Muscle layer of duodenum (tissue), 2 donors: Measurements from ENCODE around the gene PAX6.

Experiments used
- H3K27ac ChIP-seq: one replicate; pipeline ENCODE4 v1.7.0; 2013; ENCODE audit warnings: mild to moderate bottlenecking, low read length
- H3K27me3 ChIP-seq: one replicate; pipeline ENCODE4 v1.7.0; 2013; ENCODE audit warnings: low read depth, mild to moderate bottlenecking, control low read depth, low read length
- H3K36me3 ChIP-seq, 2 donors: one replicate each; pipeline ENCODE4 v1.7.0; 2013; ENCODE audit warnings: low read length in 2 of 2, control low read depth in 1 of 2, mild to moderate bottlenecking in 1 of 2; ENCODE audit not compliant: insufficient read depth in 2 of 2, control insufficient read depth in 1 of 2
- H3K4me1 ChIP-seq, 2 donors: one replicate each; pipeline ENCODE4 v1.7.0; 2013; ENCODE audit warnings: low read length in 2 of 2, mild to moderate bottlenecking in 2 of 2, control low read depth in 1 of 2, moderate library complexity in 1 of 2; ENCODE audit not compliant: insufficient read depth in 2 of 2, control insufficient read depth in 1 of 2
- H3K4me3 ChIP-seq, 2 donors: one replicate each; pipeline ENCODE4 v1.7.0; 2013; ENCODE audit warnings: low read length in 2 of 2, low read depth in 1 of 2, mild to moderate bottlenecking in 1 of 2
- H3K9me3 ChIP-seq, 2 donors: one replicate each; pipeline ENCODE4 v1.7.0; 2013; ENCODE audit warnings: low read length in 2 of 2, control low read depth in 1 of 2, mild to moderate bottlenecking in 1 of 2; ENCODE audit not compliant: control insufficient read depth in 1 of 2
- donor health status: healthy.

PAX6 gene

GRCh38 chr11:31821235-31821764 is 10.2 kb upstream of the PAX6 start:
- Histone ChIP-seq H3K9me3 (peaks cover 0 to 3% of the 10 kb centered on the region in 2 donors), H3K27me3 (peaks cover 99% of the 10 kb centered on the region), H3K27ac (no peak overlapping the region), H3K4me3 (no peak overlapping the region), H3K4me1 (peaks cover 3 to 40% of the 10 kb centered on the region in 2 donors), H3K36me3 (no peaks in the 10 kb centered on the region)

GRCh38 chr11:31820438-31820818 is 9.3 kb upstream of the PAX6 start:
- Histone ChIP-seq H3K9me3 (peaks cover 0 to 2% of the 10 kb centered on the region in 2 donors), H3K27ac (no peak overlapping the region), H3K27me3 (peaks cover 99% of the 10 kb centered on the region), H3K4me1 (peaks cover 3 to 42% of the 10 kb centered on the region in 2 donors), H3K36me3 (no peaks in the 10 kb centered on the region), H3K4me3 (no peak overlapping the region)

- Histone ChIP-seq H3K4me1 (peaks cover 3 to 42% of the 10 kb centered on the region in 2 donors), H3K27me3 (peaks cover 99% of the 10 kb centered on the region), H3K36me3 (no peaks in the 10 kb centered on the region), H3K27ac (no peak overlapping the region), H3K4me3 (no peak overlapping the region), H3K9me3 (no peaks in the 10 kb centered on the region)
Measured at GRCh38 chr11:31819621-31820437, 8.7 kb upstream of the PAX6 start.

GRCh38 chr11:31818874-31819331 is 7.8 kb upstream of the PAX6 start:
- Histone ChIP-seq H3K4me1 (peaks cover 3 to 49% of the 10 kb centered on the region in 2 donors), H3K27me3 (peaks cover 98% of the 10 kb centered on the region), H3K9me3 (no peaks in the 10 kb centered on the region), H3K4me3 (no peak overlapping the region), H3K36me3 (no peaks in the 10 kb centered on the region), H3K27ac (no peak overlapping the region)

GRCh38 chr11:31818425-31818755 is 7.3 kb upstream of the PAX6 start:
- Histone ChIP-seq H3K4me1 (peaks cover 3 to 54% of the 10 kb centered on the region in 2 donors), H3K27me3 (peaks cover 97% of the 10 kb centered on the region), H3K27ac (no peak overlapping the region), H3K9me3 (no peaks in the 10 kb centered on the region), H3K36me3 (no peaks in the 10 kb centered on the region), H3K4me3 (peak overlapping the region in 1 of 2 donors; percentile 56)

- Histone ChIP-seq H3K36me3 (no peaks in the 10 kb centered on the region), H3K9me3 (no peaks in the 10 kb centered on the region), H3K27me3 (peaks cover 96% of the 10 kb centered on the region), H3K4me3 (peak overlapping the region in 1 of 2 donors; percentile 56), H3K4me1 (peaks cover 3 to 59% of the 10 kb centered on the region in 2 donors), H3K27ac (no peak overlapping the region)
Measured at GRCh38 chr11:31817621-31818424, 6.7 kb upstream of the PAX6 start.

GRCh38 chr11:31817054-31817620 is 6.0 kb upstream of the PAX6 start:
- Histone ChIP-seq H3K4me1 (peaks cover 3 to 66% of the 10 kb centered on the region in 2 donors), H3K27me3 (peaks cover 96% of the 10 kb centered on the region), H3K4me3 (peak overlapping the region in 1 of 2 donors; percentile 56), H3K9me3 (no peaks in the 10 kb centered on the region), H3K27ac (no peak overlapping the region), H3K36me3 (no peaks in the 10 kb centered on the region)

- Histone ChIP-seq H3K27me3 (peaks cover 94% of the 10 kb centered on the region), H3K9me3 (no peaks in the 10 kb centered on the region), H3K4me1 (peaks cover 3 to 72% of the 10 kb centered on the region in 2 donors), H3K36me3 (no peaks in the 10 kb centered on the region), H3K27ac (no peak overlapping the region), H3K4me3 (peak overlapping the region in 1 of 2 donors; percentile 56)
Measured at GRCh38 chr11:31816468-31817053, 5.4 kb upstream of the PAX6 start.

- H3K4me3 ChIP-seq: peak overlapping the region in 1 of 2 donors; percentile 56
- H3K4me1 ChIP-seq: peaks cover 3 to 78% of the 10 kb centered on the region in 2 donors
- H3K36me3 ChIP-seq: no peaks in the 10 kb centered on the region
- peaks cover 93% of the 10 kb centered on the region for H3K27me3 ChIP-seq
- no peak overlapping the region for H3K27ac ChIP-seq
- H3K9me3 ChIP-seq: no peaks in the 10 kb centered on the region
Measured at GRCh38 chr11:31815711-31816467, 4.8 kb upstream of the PAX6 start.

GRCh38 chr11:31814176-31814868 is 3.2 kb upstream of the PAX6 start:
- Histone ChIP-seq H3K4me1 (peaks cover 6 to 86% of the 10 kb centered on the region in 2 donors), H3K4me3 (no peak overlapping the region), H3K27ac (no peak overlapping the region), H3K9me3 (no peaks in the 10 kb centered on the region), H3K36me3 (no peaks in the 10 kb centered on the region), H3K27me3 (peaks cover 86% of the 10 kb centered on the region)
